ENCODE data around the gene GNB1.
A peak's percentile ranks its signal among the peaks of the same experiment; 100 is the strongest.

The GNB1 gene

GRCh38 chr1:1782399-1783221 lies 108.3 kb downstream of the GNB1 start:
- Histone ChIP-seq H4K20me1 (ENCODE audit: control insufficient read depth, insufficient read depth, low read depth, low read length) (no peaks in the 10 kb centered on the region), H3K9me3 (ENCODE audit: control insufficient read depth, insufficient read depth, low read length) (no peaks in the 10 kb centered on the region), H3K4me3 (ENCODE audit: low read length) (peak overlapping the region; percentile 56), H3F3A (ENCODE audit: control insufficient read depth, insufficient read depth) (peaks cover 58% of the 10 kb centered on the region), H3K27ac (ENCODE audit: low read depth, low read length) (peak overlapping the region; percentile 100), H3K79me2 (ENCODE audit: control insufficient read depth, low read length) (peaks cover 9% of the 10 kb centered on the region), H3K9me2 (replicated peaks; ENCODE audit: control insufficient read depth, low read length) (no peaks in the 10 kb centered on the region), H3K4me1 (ENCODE audit: control insufficient read depth, low read length) (peaks cover 60% of the 10 kb centered on the region), H3K36me3 (ENCODE audit: control insufficient read depth, low read length) (peaks cover 45% of the 10 kb centered on the region), H3K4me2 (ENCODE audit: low read length) (peak overlapping the region; percentile 100), H3K27me3 (ENCODE audit: control insufficient read depth, low read length) (no peaks in the 10 kb centered on the region)
- TF ChIP-seq EZH2phosphoT487 (IDR thresholded peaks at IDR 0.05; ENCODE audit: borderline replicate concordance, low read length) = no peak
- TF ChIP-seq CTCF (IDR thresholded peaks at IDR 0.05; ENCODE audit: low read depth, low read length, poor library complexity, severe bottlenecking) = no peak

GRCh38 chr1:1781526-1781903 lies 109.4 kb downstream of the GNB1 start:
- peak overlapping the region; percentile 100 for H3K4me2 ChIP-seq (ENCODE audit: low read length)
- 0 out of 2 replicates have a peak, but pooled peaks cover 5% of the 10 kb centered on the region for H4K20me1 ChIP-seq (ENCODE audit: control insufficient read depth, insufficient read depth, low read depth, low read length)
- no peaks in the 10 kb centered on the region for H3K9me2 ChIP-seq (replicated peaks; ENCODE audit: control insufficient read depth, low read length)
- H3K27ac ChIP-seq (ENCODE audit: low read depth, low read length) = peak overlapping the region; percentile 100
- no peak for TF ChIP-seq EZH2phosphoT487 (IDR thresholded peaks at IDR 0.05; ENCODE audit: borderline replicate concordance, low read length)
- no peak for TF ChIP-seq CTCF (IDR thresholded peaks at IDR 0.05; ENCODE audit: low read depth, low read length, poor library complexity, severe bottlenecking)
- peaks cover 67% of the 10 kb centered on the region for H3K4me1 ChIP-seq (ENCODE audit: control insufficient read depth, low read length)
- H3K27me3 ChIP-seq (ENCODE audit: control insufficient read depth, low read length) = no peaks in the 10 kb centered on the region
- peaks cover 44% of the 10 kb centered on the region for H3K36me3 ChIP-seq (ENCODE audit: control insufficient read depth, low read length)
- H3K79me2 ChIP-seq (ENCODE audit: control insufficient read depth, low read length) = peaks cover 20% of the 10 kb centered on the region
- H3K9me3 ChIP-seq (ENCODE audit: control insufficient read depth, insufficient read depth, low read length) = no peaks in the 10 kb centered on the region
- H3F3A ChIP-seq (ENCODE audit: control insufficient read depth, insufficient read depth) = peaks cover 62% of the 10 kb centered on the region
- peak overlapping the region; percentile 85 for H3K4me3 ChIP-seq (ENCODE audit: low read length)

GRCh38 chr1:1780598-1781525 lies 110.0 kb downstream of the GNB1 start:
- Histone ChIP-seq H3K4me1 (ENCODE audit: control insufficient read depth, low read length) (peaks cover 73% of the 10 kb centered on the region), H3F3A (ENCODE audit: control insufficient read depth, insufficient read depth) (peaks cover 60% of the 10 kb centered on the region), H3K9me3 (ENCODE audit: control insufficient read depth, insufficient read depth, low read length) (no peaks in the 10 kb centered on the region), H3K27ac (ENCODE audit: low read depth, low read length) (peak overlapping the region; percentile 100), H3K9me2 (replicated peaks; ENCODE audit: control insufficient read depth, low read length) (no peaks in the 10 kb centered on the region), H3K79me2 (ENCODE audit: control insufficient read depth, low read length) (peaks cover 23% of the 10 kb centered on the region), H3K36me3 (ENCODE audit: control insufficient read depth, low read length) (peaks cover 41% of the 10 kb centered on the region), H3K4me3 (ENCODE audit: low read length) (peak overlapping the region; percentile 85), H4K20me1 (ENCODE audit: control insufficient read depth, insufficient read depth, low read depth, low read length) (0 out of 2 replicates have a peak, but pooled peaks cover 5% of the 10 kb centered on the region), H3K4me2 (ENCODE audit: low read length) (peak overlapping the region; percentile 100), H3K27me3 (ENCODE audit: control insufficient read depth, low read length) (no peaks in the 10 kb centered on the region)
- no peak for TF ChIP-seq EZH2phosphoT487 (IDR thresholded peaks at IDR 0.05; ENCODE audit: borderline replicate concordance, low read length)
- no peak for TF ChIP-seq CTCF (IDR thresholded peaks at IDR 0.05; ENCODE audit: low read depth, low read length, poor library complexity, severe bottlenecking)

Data from DOHH2 (cell line).